Panc1 (cell line): ENCODE data around the gene KRTAP5-10. TPM values are rescaled to one million over a fixed set of nuclear protein-coding genes. Genes with fewer than 3 reads are reported as not detected.

Source experiments
- ATAC-seq: fragments of 200-7000 bp; cut with Tn5 transposase; 2 replicates; pipeline ENCODE4 v1.9.1; 2020; ENCODE audit warnings: mild to moderate bottlenecking, moderate library complexity
- BruUV-seq: library from RNA; stranded (reverse); fragments of 400-500 nt; replicated peaks from 2 replicates; lab custom pipeline; 2021; lab: Mats Ljungman, UMichigan
- CTCF ChIA-PET: fragments of 300-600 bp; sonication (Branson Sonifier 250); formaldehyde crosslinking; loops from one replicate; lab custom pipeline; 2022; ENCODE audit warnings: antibody characterized with exemption; lab: Charles Lee
- POLR2A ChIA-PET: fragments of 300-600 bp; sonication (Branson Sonifier 250); formaldehyde crosslinking; loops from one replicate; lab custom pipeline; 2022; ENCODE audit warnings: antibody characterized with exemption; lab: Charles Lee
- DNase-seq: peaks from one replicate; pipeline ENCODE4 v3.0.0-alpha.2; 2010; ENCODE audit warnings: low read depth, low spot score
- H3K27ac ChIP-seq: 2 replicates; pipeline ENCODE4 v1.5.1; 2011; ENCODE audit warnings: mild to moderate bottlenecking, low read length, inconsistent platforms
- H3K27me3 ChIP-seq: fragments of 200-500 bp; sonication (Bioruptor generic); 2 replicates; pipeline ENCODE4 v1.6.0; 2014; ENCODE audit warnings: low read length, inconsistent platforms; ENCODE audit not compliant: control insufficient read depth, insufficient read depth
- H3K36me3 ChIP-seq: fragments of 200-500 bp; sonication (Bioruptor generic); 2 replicates; pipeline ENCODE4 v1.5.1; 2014; ENCODE audit warnings: inconsistent platforms, mild to moderate bottlenecking, low read length, moderate library complexity; ENCODE audit not compliant: control insufficient read depth, insufficient read depth
- H3K4me1 ChIP-seq: 2 replicates; pipeline ENCODE4 v1.5.1; 2011; ENCODE audit warnings: inconsistent platforms, mild to moderate bottlenecking, low read length, moderate library complexity; ENCODE audit not compliant: control insufficient read depth, insufficient read depth
- H3K4me3 ChIP-seq, 2 experiments: 2 replicates each; pipeline ENCODE4 v1.5.1; 2011 to 2012; ENCODE audit warnings: low read depth in 2 of 2, low read length in 2 of 2, mild to moderate bottlenecking in 2 of 2, inconsistent platforms in 1 of 2, moderate library complexity in 1 of 2
- H3K9me3 ChIP-seq: fragments of 200-500 bp; sonication (Bioruptor generic); 2 replicates; pipeline ENCODE4 v1.5.1; 2014; ENCODE audit warnings: low read depth, mild to moderate bottlenecking, inconsistent platforms, low read length, moderate library complexity; ENCODE audit not compliant: control insufficient read depth, insufficient read depth
- CTCF ChIP-seq: fragments of 450-650 bp; IDR thresholded peaks from 2 replicates; pipeline ENCODE4 v1.5.1; 2017; ENCODE audit warnings: mild to moderate bottlenecking
- POLR2AphosphoS5 ChIP-seq: IDR thresholded peaks from 2 replicates; pipeline ENCODE4 v1.6.1; 2012; ENCODE audit warnings: mild to moderate bottlenecking, low read depth, low read length, moderate library complexity
- REST ChIP-seq, 2 experiments: IDR thresholded peaks; 2 replicates each; pipeline ENCODE4 v1.6.1; 2011 to 2012; ENCODE audit warnings: low read depth in 2 of 2, control low read depth in 1 of 2, low read length in 1 of 2, mild to moderate bottlenecking in 1 of 2, moderate library complexity in 1 of 2; ENCODE audit not compliant: insufficient read depth in 1 of 2
- SIN3A ChIP-seq: IDR thresholded peaks from 2 replicates; pipeline ENCODE4 v1.6.1; 2012; ENCODE audit warnings: low read depth, mild to moderate bottlenecking, low read length, moderate library complexity, borderline replicate concordance; ENCODE audit not compliant: insufficient read depth
- TCF7L2 ChIP-seq: IDR thresholded peaks from 2 replicates; pipeline ENCODE4 v1.6.1; 2011; ENCODE audit warnings: mild to moderate bottlenecking, low read depth, low read length, inconsistent platforms
- in situ Hi-C: cut with HindIII; loops from 2 replicates; pipeline ENCODE4 v1.10.0; 2016; ENCODE audit warnings: low sequenced_read_pairs, low pct_unique_long_range_greater_than_20kb
- intact Hi-C: fragments of 100-400 bp; cut with micrococcal nuclease; formaldehyde crosslinking; loops from one replicate; pipeline ENCODE4 v1.10.0; 2022; ENCODE audit not compliant: unreplicated experiment
- total RNA-seq: library from RNA; stranded (reverse); gene quantifications from one replicate; pipeline ENCODE4 v1.2.1, GENCODE V29; 2021; ENCODE audit not compliant: unreplicated experiment

The KRTAP5-10 gene
- total RNA-seq, 1 experiment from 2014 or later = not detected

GRCh38 chr11:71554996-71555395 is 10.4 kb upstream of the KRTAP5-10 start:
- Histone ChIP-seq H3K27me3 (peaks cover 7% of the 10 kb centered on the region; the same call in 1 of the 2 replicates), H3K36me3 (no peaks in the 10 kb centered on the region), H3K27ac (no peak overlapping the region), H3K4me1 (no peaks in the 10 kb centered on the region), H3K9me3 (no peaks in the 10 kb centered on the region), H3K4me3 (no peak overlapping the region)
- no TSS peak for BruUV-seq
- in situ Hi-C loops (no loop called here), intact Hi-C loops (no loop called here)
- ChIA-PET CTCF (no interaction called here), POLR2A (no interaction called here)
- DNase-seq (no peak), ATAC-seq (no peak)
- TF ChIP-seq SIN3A (no peak), POLR2AphosphoS5 (no peak), TCF7L2 (no peak), CTCF (no peak), REST (IDR thresholded peaks at IDR 0.05; ENCODE audit: insufficient read depth in 1 of 2, low read depth in 2 of 2, low read length in 1 of 2) (no peak)

GRCh38 chr11:71555508-71555907 is 9.9 kb upstream of the KRTAP5-10 start:
- in situ Hi-C loops (no loop called here), intact Hi-C loops (no loop called here)
- DNase-seq = no peak
- Histone ChIP-seq H3K36me3 (no peaks in the 10 kb centered on the region), H3K4me3 (no peak overlapping the region), H3K4me1 (no peaks in the 10 kb centered on the region), H3K27me3 (peaks cover 7% of the 10 kb centered on the region; the same call in 1 of the 2 replicates), H3K27ac (no peak overlapping the region), H3K9me3 (no peaks in the 10 kb centered on the region)
- no TSS peak for BruUV-seq
- TF ChIP-seq POLR2AphosphoS5 (no peak), SIN3A (no peak), TCF7L2 (no peak), CTCF (no peak), REST (IDR thresholded peaks at IDR 0.05; ENCODE audit: insufficient read depth in 1 of 2, low read depth in 2 of 2, low read length in 1 of 2) (no peak)
- CTCF ChIA-PET = no interaction called here
- ATAC-seq = no peak
- POLR2A ChIA-PET = no interaction called here
